Mesothelial cell of epicardium (in vitro differentiated cells): ENCODE results near the gene AMH. TPM values are rescaled to one million over a fixed set of nuclear protein-coding genes. Genes with fewer than 3 reads are reported as not detected.

ENCODE experiments used
- DNase-seq, 2 experiments: peaks; one replicate each; pipeline ENCODE4 v3.0.0; 2021; ENCODE audit warnings: low spot score in 2 of 2; ENCODE audit not compliant: unreplicated experiment in 2 of 2
- H3K27ac Mint-ChIP-seq: 2 replicates; pipeline ENCODE4 v1.8.0; 2021; ENCODE audit warnings: mixed read lengths
- H3K27me3 Mint-ChIP-seq: 2 replicates; pipeline ENCODE4 v1.8.0; 2021; ENCODE audit warnings: low read depth, mixed read lengths
- H3K36me3 Mint-ChIP-seq: 2 replicates; pipeline ENCODE4 v1.8.0; 2021; ENCODE audit warnings: mixed read lengths
- H3K4me1 Mint-ChIP-seq: 2 replicates; pipeline ENCODE4 v1.8.0; 2021; ENCODE audit warnings: mixed read lengths
- H3K4me3 Mint-ChIP-seq: 2 replicates; pipeline ENCODE4 v1.8.0; 2021; ENCODE audit warnings: mild to moderate bottlenecking, moderate library complexity, mixed read lengths
- H3K9me3 Mint-ChIP-seq: 2 replicates; pipeline ENCODE4 v1.8.0; 2021; ENCODE audit warnings: mixed read lengths
- total RNA-seq: library from RNA; stranded (reverse); gene quantifications from 3 replicates; pipeline ENCODE4 v1.2.1, GENCODE V29; 2021
- TF ChIP-seq, protein P1 (sequence below): fragments of 200-600 bp; sonication (generic); IDR thresholded peaks from one replicate; pipeline ENCODE4 v1.5.0; 2021; ENCODE audit warnings: antibody characterized with exemption; ENCODE audit not compliant: unreplicated experiment

Gene AMH
- total RNA-seq, 1 donor from 2014 or later: 50.1 TPM

DNA sequence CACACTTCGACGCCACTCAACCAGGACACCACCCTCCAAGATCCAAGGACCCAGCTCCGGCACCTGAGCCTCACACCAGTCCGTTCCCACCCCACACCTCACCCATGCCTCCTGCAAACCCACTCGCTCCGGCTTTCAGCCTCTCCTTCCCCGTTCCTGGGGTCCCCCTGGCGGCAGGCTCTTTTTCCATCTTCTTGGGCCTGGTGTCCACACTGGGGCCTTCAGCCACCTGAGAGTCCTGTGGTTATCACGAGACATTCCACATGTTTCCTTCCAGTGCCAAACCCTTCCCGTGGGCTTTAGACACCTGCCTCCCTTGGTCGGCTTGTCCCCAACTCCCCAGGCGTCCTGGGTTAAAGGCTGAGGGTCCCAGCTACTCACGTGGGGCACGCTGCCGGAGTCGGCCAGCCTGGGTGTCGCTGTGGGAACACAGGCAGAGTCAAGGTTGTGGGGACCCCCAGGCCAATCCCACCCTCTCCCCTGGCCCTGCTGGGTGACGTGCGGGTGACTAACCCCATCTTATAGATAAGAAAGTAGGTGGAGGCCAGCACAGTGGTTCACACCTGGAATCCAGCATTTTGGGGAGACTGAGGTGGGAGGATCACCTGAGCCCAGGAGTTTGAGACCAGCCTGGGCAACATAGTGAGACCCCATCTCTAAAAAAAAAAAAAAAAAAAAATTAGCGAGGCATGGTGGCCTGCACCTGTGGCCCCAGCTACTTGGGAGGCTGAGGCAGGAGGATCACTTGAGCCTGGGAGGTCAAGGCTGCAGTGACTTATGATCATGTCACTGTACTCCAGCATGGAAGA, 5.1 kb downstream of the AMH start:
- Mint-ChIP-seq H3K27ac (no peak overlapping the region), H3K27me3 (peaks cover 17% of the 10 kb centered on the region), H3K36me3 (peaks cover 2% of the 10 kb centered on the region), H3K4me3 (peak overlapping the region; percentile 72), H3K4me1 (peaks cover 3% of the 10 kb centered on the region), H3K9me3 (no peaks in the 10 kb centered on the region)
- TF ChIP-seq, protein P1, sequence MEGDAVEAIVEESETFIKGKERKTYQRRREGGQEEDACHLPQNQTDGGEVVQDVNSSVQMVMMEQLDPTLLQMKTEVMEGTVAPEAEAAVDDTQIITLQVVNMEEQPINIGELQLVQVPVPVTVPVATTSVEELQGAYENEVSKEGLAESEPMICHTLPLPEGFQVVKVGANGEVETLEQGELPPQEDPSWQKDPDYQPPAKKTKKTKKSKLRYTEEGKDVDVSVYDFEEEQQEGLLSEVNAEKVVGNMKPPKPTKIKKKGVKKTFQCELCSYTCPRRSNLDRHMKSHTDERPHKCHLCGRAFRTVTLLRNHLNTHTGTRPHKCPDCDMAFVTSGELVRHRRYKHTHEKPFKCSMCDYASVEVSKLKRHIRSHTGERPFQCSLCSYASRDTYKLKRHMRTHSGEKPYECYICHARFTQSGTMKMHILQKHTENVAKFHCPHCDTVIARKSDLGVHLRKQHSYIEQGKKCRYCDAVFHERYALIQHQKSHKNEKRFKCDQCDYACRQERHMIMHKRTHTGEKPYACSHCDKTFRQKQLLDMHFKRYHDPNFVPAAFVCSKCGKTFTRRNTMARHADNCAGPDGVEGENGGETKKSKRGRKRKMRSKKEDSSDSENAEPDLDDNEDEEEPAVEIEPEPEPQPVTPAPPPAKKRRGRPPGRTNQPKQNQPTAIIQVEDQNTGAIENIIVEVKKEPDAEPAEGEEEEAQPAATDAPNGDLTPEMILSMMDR: peak; percentile 38
- DNase-seq: peak in 1 of 2 experiments; percentile 79

DNA sequence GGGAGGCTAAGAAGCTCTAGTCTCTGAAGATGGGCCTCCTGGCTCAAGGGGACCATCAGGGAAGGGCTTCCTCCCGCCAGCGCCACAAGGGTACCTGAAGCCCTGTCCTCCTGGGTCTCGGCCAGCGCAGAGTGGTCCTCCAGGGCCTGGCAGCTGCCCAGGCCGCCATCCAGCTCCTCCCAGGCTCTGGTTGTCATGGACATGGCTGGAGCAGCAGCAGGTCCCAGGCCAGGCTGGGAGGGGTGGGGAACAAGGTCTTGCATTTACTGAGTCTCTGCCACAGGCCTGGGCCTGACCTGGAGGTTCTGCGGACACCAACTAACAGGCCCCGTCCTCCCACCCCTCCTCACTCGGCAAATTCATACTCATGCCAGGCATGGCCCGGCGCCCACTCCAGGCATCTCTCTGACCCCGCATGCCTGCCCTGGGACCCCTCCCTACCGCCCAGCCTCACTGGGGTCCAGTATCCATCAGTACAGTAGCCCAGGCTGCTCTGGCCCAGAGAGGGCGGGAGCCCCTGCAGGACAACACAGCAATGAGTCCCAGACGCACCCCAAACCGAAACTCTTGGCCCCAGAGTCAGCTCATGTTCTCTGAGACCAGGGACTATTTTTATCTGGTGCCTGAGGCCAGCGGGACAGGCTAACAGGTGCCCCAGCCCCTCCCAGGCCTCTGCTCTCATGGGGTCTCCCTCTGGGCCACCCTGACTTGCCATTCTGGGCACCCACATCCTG, 6.2 kb downstream of the AMH start:
- H3K27ac Mint-ChIP-seq: no peak overlapping the region
- H3K4me3 Mint-ChIP-seq: no peak overlapping the region
- peaks cover 2% of the 10 kb centered on the region for H3K36me3 Mint-ChIP-seq
- peaks cover 3% of the 10 kb centered on the region for H3K4me1 Mint-ChIP-seq
- no peak for DNase-seq
- H3K9me3 Mint-ChIP-seq: no peaks in the 10 kb centered on the region
- TF ChIP-seq, protein P1: no peak
- peaks cover 17% of the 10 kb centered on the region for H3K27me3 Mint-ChIP-seq

DNA sequence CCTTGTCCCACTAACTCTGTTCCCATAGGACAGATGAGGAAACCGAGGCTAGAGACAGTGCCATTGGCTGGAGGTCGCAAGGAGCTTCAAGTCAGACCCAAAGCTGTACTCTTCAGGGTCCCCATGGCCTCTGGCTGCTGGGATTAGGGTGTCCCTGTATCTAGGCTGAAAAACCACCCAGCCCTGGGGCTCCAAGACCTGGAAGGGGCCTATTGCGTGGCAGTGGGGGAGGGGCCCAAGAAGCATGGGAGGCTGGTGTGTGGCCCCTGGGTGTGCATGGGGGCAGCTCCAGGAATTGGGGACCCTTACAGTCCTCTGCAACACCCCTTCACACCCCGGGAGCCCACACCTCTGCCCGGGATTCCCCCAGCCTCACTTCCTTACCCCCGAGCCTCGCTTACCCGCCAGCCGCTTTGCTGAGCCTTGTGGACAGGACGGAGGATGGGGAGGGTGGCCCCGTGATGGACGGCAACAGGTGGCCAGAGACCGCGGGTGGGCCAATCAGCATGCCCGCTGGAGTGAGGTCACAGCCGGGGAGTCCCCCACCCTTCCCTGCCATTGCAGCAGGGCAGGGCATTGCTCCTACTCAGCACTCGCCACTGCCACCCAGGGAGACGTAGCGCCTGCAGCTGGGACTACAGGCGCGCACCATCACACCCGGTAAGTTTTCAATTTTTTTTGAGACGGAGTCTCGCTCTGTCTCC, 7.0 kb downstream of the AMH start, which contains the start of gene JSRP1:
Gene JSRP1, minus strand, starts transcription at position 436 of the 704 bp plus-strand sequence. CDS start 1,103 bp downstream, outside the sequence.
- TF ChIP-seq, protein P1: no peak
- no peak within 1 kb of the TSS for H3K27ac Mint-ChIP-seq
- H3K4me1 Mint-ChIP-seq: peaks cover 3% of the 10 kb centered on the region
- no peak for DNase-seq
- H3K4me3 Mint-ChIP-seq: no peak within 1 kb of the TSS
- peaks cover 17% of the 10 kb centered on the region for H3K27me3 Mint-ChIP-seq
- H3K9me3 Mint-ChIP-seq: no peaks in the 10 kb centered on the region
- H3K36me3 Mint-ChIP-seq: peaks cover 2% of the 10 kb centered on the region

DNA sequence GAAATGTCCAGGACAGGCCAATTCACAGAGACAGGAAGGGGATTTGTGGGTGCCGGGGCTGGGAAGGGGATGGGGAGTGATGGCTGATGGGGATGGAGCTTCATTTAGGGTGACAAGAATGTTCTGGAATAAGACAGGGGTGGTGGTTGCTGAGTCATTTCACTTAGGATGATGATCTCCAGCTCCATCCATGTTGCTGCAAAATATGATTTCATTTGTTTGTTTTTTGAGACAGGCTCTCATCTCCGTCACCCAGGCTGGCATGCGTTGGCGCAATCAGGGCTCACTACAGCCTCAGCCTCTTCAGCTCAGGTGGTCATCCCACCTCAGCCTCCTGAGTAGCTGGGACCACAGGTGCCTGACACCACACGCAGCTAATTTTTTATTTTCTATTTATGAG, 10.2 kb downstream of the AMH start:
- H3K4me1 Mint-ChIP-seq: no peaks in the 10 kb centered on the region
- TF ChIP-seq, protein P1: no peak
- no peak for DNase-seq
- no peaks in the 10 kb centered on the region for H3K36me3 Mint-ChIP-seq
- no peaks in the 10 kb centered on the region for H3K9me3 Mint-ChIP-seq
- H3K27ac Mint-ChIP-seq: no peak overlapping the region
- no peak overlapping the region for H3K4me3 Mint-ChIP-seq
- no peaks in the 10 kb centered on the region for H3K27me3 Mint-ChIP-seq

DNA sequence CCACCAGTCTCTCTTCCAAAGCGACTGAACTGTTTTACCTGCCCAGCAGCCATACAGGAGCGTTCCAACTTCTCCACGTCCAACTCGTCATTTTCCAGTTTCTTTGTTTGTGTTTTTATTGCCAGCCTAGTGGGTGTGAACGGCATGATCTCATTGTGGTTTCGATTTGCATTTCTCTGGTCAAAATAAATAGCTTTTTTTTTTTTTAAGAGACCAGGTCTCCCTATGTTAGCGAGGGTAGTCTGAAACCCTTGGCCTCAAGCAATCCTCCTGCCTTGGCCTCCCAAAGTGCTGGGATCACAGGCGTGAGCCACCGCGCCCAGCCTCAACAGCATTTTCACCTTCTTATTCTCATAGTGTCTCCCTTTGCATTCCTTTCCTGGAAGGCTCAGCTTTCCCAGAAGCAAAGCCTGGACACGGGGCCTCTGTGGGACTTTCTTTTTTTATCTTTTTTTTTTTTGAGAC, 11.2 kb downstream of the AMH start:
- no peak overlapping the region for H3K27ac Mint-ChIP-seq
- no peak overlapping the region for H3K4me3 Mint-ChIP-seq
- TF ChIP-seq, protein P1: no peak
- H3K27me3 Mint-ChIP-seq: no peaks in the 10 kb centered on the region
- H3K36me3 Mint-ChIP-seq: no peaks in the 10 kb centered on the region
- no peaks in the 10 kb centered on the region for H3K4me1 Mint-ChIP-seq
- H3K9me3 Mint-ChIP-seq: no peaks in the 10 kb centered on the region
- DNase-seq: no peak
